ENCODE results near the gene WDR38.

The WDR38 gene

DNA sequence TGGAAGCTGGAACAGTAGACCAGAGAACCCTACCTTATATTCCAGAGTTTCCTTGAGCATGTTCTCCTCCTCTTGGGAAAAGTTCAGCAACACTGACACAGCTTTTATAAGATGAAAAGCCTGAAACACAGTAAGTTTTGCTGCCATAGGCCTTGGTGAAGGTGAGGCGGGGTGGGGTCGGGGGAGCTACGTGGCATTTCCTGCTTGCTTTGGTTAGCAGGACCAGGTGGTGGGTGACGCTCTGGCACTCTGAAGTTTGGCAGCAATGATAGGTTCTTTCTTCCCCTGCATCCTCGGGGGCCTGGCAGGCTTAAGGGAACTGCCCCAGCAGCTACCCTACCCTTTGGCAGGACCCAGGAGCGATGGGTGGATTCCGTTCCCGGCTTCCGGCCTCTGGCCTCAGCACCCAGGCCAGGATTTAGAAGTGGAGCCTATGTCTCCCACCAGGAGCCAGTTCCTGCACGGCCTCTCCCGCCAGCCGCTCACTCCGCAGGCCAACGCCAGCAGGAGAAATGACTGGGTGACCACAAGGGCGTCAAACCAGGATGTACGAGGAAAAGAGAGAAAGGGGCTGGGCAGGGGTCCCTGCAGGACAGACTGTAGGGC is 28.0 kb downstream of the WDR38 start:
- no peak for DNase-seq (ENCODE audit: low read depth in 3 of 3, low spot score in 1 of 3)

- no peak for DNase-seq (ENCODE audit: low read depth in 3 of 3, low spot score in 1 of 3)
Observed at GRCh38 chr9:124882231-124882630, 29.0 kb downstream of the WDR38 start.

- no peak for DNase-seq (ENCODE audit: low read depth in 3 of 3, low spot score in 1 of 3)
Observed at GRCh38 chr9:124884376-124884775, 31.1 kb downstream of the WDR38 start.

DNA sequence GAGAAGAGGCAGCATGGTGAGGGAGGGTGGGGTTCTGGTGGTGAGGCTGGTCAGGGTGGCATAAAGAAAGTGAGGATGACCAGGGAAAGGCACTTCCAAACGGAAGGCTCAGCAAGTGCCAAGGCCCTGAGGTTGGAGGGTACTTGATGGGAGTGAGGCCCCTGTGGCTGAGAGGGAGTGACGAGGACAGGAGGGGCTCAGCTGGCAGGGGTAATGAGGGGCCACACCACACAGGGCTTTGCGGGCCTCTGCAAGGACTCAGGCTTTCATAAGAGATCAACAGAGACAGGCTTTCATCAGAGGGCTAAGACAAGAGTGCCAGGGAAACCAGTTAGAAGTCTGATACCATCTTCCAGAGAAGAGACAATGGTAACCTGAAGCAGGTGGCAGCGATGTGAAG is 32.3 kb downstream of the WDR38 start:
- no peak for DNase-seq (ENCODE audit: low read depth in 3 of 3, low spot score in 1 of 3)

DNA sequence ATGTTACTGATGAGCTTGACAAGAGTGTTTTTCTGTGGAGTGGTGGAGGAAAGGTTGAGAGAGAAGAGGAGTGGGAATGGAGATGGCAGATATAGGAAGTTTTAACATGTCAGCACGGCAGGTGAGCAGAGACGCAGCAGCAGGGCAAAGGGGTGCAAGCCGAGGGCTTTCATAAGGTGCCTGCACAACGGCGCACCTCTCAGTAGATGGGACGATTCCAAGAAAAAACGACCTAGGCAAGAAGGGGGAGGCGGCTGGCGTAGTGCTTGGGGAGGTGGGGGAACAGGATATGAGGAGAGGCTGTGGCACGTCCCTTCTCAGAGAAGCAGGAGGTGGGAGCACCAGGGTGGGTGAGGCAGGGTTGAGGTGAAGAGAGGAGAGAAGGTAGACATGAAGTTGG is 33.2 kb downstream of the WDR38 start:
- DNase-seq (ENCODE audit: low read depth in 3 of 3, low spot score in 1 of 3): no peak

- DNase-seq (ENCODE audit: low read depth in 3 of 3, low spot score in 1 of 3): no peak
Observed at GRCh38 chr9:124886866-124887492, 33.7 kb downstream of the WDR38 start.

GRCh38 chr9:124887832-124888231 is 34.6 kb downstream of the WDR38 start:
- DNase-seq (ENCODE audit: low read depth in 3 of 3, low spot score in 1 of 3): no peak

DNA sequence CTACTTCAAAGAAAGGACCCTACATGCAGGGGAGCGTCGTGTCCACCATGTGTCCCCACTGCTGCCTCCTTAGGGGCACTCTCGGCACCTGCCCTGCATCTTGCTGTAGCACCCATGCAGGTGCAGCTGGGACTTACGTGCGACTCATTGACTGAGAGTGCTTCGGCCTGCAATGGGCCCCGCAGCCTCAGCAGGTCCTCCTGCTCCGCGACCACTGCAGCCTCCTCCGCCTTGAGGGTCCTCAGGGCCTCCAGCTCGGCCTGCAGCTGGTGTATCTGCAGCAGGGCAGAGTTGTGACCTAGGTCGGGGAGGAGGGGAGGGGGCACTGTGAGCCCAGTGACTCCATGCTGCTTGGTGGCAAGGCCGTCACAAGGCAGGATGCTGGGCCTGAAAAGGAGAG is 35.7 kb downstream of the WDR38 start:
- no peak for DNase-seq (ENCODE audit: low read depth in 3 of 3, low spot score in 1 of 3)

GRCh38 chr9:124890179-124890578 is 36.9 kb downstream of the WDR38 start:
- DNase-seq (ENCODE audit: low read depth in 3 of 3, low spot score in 1 of 3): no peak

DNA sequence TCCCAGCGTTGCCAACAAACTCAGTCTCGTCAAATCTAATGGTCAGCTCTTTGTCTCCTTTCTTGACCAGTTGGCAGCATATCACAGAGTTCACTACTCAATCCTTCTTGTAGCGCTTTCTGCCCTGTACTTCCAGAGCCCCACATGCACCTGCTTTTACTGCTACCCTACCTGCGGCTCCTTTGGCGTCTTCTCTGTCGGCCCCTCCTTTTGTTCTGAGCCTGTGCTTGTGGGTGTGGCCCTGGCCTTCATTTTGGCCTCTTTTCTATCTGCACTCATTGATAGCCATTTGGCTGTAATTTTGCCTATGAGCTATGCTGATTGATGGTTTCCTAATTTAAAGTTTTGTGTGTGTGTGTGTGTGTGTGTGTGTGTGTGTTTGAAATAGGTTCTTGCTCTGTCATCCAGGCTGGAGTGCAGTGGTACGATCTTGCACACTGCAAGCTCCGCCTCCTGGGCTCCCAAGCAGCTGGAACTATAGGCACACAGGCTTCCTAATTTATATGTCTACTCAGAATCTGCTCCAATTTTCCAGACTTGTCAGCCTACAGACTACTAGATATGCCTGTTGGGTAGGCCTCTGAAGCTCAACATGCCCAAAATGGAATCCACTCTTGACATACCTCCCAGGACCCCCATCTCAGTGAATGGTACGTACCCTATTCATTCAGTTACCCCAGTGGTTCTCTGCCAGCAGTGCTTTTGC is 40.9 kb downstream of the WDR38 start:
- DNase-seq (ENCODE audit: low read depth in 3 of 3, low spot score in 1 of 3): no peak

DNA sequence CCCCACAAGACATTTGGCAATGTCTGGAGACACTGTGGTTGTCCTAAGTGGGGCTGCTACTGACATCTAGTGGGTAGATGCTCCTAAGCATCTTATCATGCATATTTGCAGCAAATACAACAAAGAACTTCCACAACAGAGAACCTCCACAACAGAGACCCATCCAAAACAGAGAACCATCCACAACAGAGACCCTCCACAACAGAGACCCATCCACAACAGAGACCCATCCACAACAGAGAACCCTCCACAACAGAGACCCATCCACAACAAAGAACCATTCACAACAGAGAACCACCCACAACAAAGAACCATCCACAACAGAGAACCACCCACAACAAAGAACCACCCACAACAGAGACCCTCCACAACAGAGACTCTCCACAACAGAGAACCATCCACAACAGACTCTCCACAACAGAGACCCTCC is 41.5 kb downstream of the WDR38 start:
- no peak for DNase-seq (ENCODE audit: low read depth in 3 of 3, low spot score in 1 of 3)

GRCh38 chr9:124897570-124898460 is 44.6 kb downstream of the WDR38 start:
- no peak for DNase-seq (ENCODE audit: low read depth in 3 of 3, low spot score in 1 of 3)

DNA sequence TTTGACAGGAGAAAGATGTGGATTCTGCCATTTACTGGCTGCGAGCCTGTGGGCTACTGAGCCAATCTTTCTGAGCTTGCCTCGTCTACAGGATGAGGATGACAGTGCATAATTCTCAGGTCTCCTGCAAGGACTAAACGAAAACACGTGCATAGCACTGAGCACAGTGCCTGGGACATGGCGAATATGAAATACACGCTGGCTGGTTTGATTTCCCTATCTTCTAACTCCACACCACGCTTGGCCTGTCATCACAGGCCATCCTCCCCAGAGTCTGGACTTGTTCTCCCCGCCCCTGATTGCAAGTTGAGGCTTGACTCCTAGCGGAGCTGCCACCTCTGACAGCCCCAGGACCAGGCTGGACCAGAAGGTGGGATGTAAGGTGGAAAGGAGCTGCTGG is 46.6 kb downstream of the WDR38 start:
- DNase-seq (ENCODE audit: low read depth in 3 of 3, low spot score in 1 of 3): no peak

- no peak for DNase-seq (ENCODE audit: low read depth in 3 of 3, low spot score in 1 of 3)
Observed at GRCh38 chr9:124906966-124907365, 53.7 kb downstream of the WDR38 start.

All from stimulated activated CD4-positive, alpha-beta T cell treated with anti-CD3 and anti-CD28 coated beads, TNF-alpha, amount 100 ng/mL, for 1 hour (primary cell).